Loucy (cell line): ENCODE results near the gene EXD3.

Source experiments
- CTCF ChIP-seq: fragments of 200-600 bp; sonication (generic); conservative IDR thresholded peaks from 2 replicates; pipeline ENCODE4 v1.5.1; 2014; ENCODE audit warnings: mild to moderate bottlenecking, antibody characterized with exemption, low read length
- EZH2phosphoT487 ChIP-seq: fragments of 200-600 bp; IDR thresholded peaks from 2 replicates; pipeline ENCODE4 v1.6.1; 2018; ENCODE audit warnings: antibody characterized with exemption, mild to moderate bottlenecking, moderate library complexity, borderline replicate concordance

DNA sequence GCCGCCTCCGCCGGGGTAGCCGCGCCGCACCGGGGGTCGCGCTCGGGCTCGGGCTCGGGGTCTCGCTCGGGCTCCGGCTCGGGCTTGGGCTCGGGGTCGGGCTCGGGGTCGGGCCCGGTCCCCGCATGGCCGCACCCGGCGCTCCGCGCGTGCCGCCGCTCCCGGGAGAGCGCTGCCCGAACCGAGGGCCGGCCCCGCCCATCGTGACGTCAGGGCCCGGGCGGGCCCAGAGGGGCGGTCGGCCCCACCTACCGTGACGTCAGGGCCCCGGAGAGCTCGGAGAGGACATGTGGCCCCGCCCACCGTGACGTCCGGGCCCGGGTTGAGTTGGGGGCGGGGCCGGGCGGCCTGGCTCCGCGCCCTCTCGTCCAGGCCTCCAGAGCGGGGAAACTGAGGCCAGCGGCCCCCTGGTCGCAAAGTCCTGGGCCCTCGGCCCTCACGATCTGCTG lies 36.2 kb upstream of the EXD3 start, which contains the start of gene NSMF:
- TF ChIP-seq CTCF (no peak), EZH2phosphoT487 (no peak)
